Measurements from ENCODE around the gene RERGL. TPM values are rescaled to one million over a fixed set of nuclear protein-coding genes. Genes with fewer than 3 reads are reported as not detected.
A peak's percentile ranks its signal among the peaks of the same experiment; 100 is the strongest.

RERGL gene
- total RNA-seq (2013), result not detected
- polyA plus RNA-seq, result not detected
- not detected in 2 replicates for polyA minus RNA-seq
- total RNA-seq, result 0 to 0.45 (median 0) reads per million in 11 experiments

- Histone ChIP-seq H2AFZ (ENCODE audit: insufficient read depth, low read depth, low read length, poor library complexity, severe bottlenecking) (no peak within 1 kb of the TSS), H3K4me3 (replicated peaks in 1 of 3; ENCODE audit: low read depth in 2 of 3, low read length in 3 of 3) (no peak within 1 kb of the TSS), H3K9me3 (replicated peaks in 1 of 2; ENCODE audit: control insufficient read depth in 1 of 2, insufficient read depth in 1 of 2, low read length in 2 of 2) (peaks cover 0 to 4% of the 10 kb centered on the region in 2 donors), H3K79me2 (ENCODE audit: insufficient read depth, low read length) (no peaks in the 10 kb centered on the region), H3K27me3 (ENCODE audit: control insufficient read depth in 2 of 2, insufficient read depth in 2 of 2, low read length in 2 of 2) (no peaks in the 10 kb centered on the region), H3K27ac (ENCODE audit: low read depth in 1 of 2, low read length in 2 of 2) (no peak within 1 kb of the TSS), H3K4me2 (replicated peaks; ENCODE audit: extremely low read depth, low read length, poor library complexity, severe bottlenecking) (no peak within 1 kb of the TSS), H3K36me3 (replicated peaks in 1 of 2; ENCODE audit: control insufficient read depth in 1 of 2, insufficient read depth in 2 of 2, low read length in 2 of 2) (no peaks in the 10 kb centered on the region), H3K9ac (ENCODE audit: insufficient read depth, low read length, poor library complexity, severe bottlenecking) (no peak within 1 kb of the TSS), H3K4me1 (ENCODE audit: control insufficient read depth in 1 of 2, insufficient read depth in 2 of 2, low read length in 2 of 2) (no peaks in the 10 kb centered on the region), H4K20me1 (ENCODE audit: insufficient read depth, low read length) (no peaks in the 10 kb centered on the region)
- Mint-ChIP-seq H3K27ac (no peak within 1 kb of the TSS), H3K27me3 (ENCODE audit: low read depth in 3 of 3) (peaks cover 0 to 3% (median 1%) of the 10 kb centered on the region in 3 donors), H3K4me1 (no peaks in the 10 kb centered on the region), H3K36me3 (no peaks in the 10 kb centered on the region), H3K4me3 (no peak within 1 kb of the TSS), H3K9me3 (peaks cover 0 to 13% (median 3%) of the 10 kb centered on the region in 7 donors)
- no peak for DNase-seq
- no CpG with 5 or more reads among the region's 1 CpG for WGBS (ENCODE audit: insufficient coverage)
- TF ChIP-seq CTCF (IDR thresholded peaks at IDR 0.05), result no peak
- intact Hi-C loops (cut with micrococcal nuclease), result no loop called here
Observed at GRCh38 chr12:18090093-18090492, at the start of gene RERGL. Gene RERGL, minus strand, starts transcription at chr12:18090193. Its CDS starts 53 bp downstream, at chr12:18090140.

DNA sequence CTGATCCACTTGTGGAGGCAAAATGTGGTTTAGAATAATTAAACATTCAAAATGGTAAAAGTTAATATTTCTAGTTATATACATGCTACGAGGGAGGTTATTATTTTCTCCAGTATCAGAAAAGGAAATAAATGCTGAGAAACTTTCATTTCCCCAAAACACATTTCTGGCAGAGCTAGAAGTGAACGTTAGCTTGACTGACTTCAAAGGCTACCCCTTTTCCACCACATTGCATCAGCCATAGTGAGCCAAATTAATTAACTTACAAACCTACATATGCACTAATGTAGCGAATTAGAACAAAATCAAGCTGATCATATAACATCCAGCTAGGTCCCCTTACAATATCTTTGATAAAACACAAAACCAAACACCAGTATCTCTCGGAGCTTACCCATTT lies 49.3 kb upstream of the RERGL start:
- Mint-ChIP-seq H3K4me1 (peaks cover 20% of the 10 kb centered on the region), H3K27me3 (ENCODE audit: low read depth in 3 of 3) (peaks cover 0 to 3% (median 0%) of the 10 kb centered on the region in 3 donors), H3K27ac (peak overlapping the region in 3 of 7 donors; percentile 3 to 46 (median 14)), H3K36me3 (no peaks in the 10 kb centered on the region), H3K4me3 (no peak overlapping the region), H3K9me3 (peaks cover 0 to 3% (median 0%) of the 10 kb centered on the region in 7 donors)
- Histone ChIP-seq H3K4me2 (replicated peaks; ENCODE audit: extremely low read depth, low read length, poor library complexity, severe bottlenecking) (peak overlapping the region; percentile 30), H3K36me3 (replicated peaks in 1 of 2; ENCODE audit: control insufficient read depth in 1 of 2, insufficient read depth in 2 of 2, low read length in 2 of 2) (no peaks in the 10 kb centered on the region), H3K27ac (ENCODE audit: low read depth in 1 of 2, low read length in 2 of 2) (no peak overlapping the region), H3K27me3 (ENCODE audit: control insufficient read depth in 2 of 2, insufficient read depth in 2 of 2, low read length in 2 of 2) (no peaks in the 10 kb centered on the region), H4K20me1 (ENCODE audit: insufficient read depth, low read length) (no peaks in the 10 kb centered on the region), H2AFZ (ENCODE audit: insufficient read depth, low read depth, low read length, poor library complexity, severe bottlenecking) (peak overlapping the region; percentile 24), H3K9ac (ENCODE audit: insufficient read depth, low read length, poor library complexity, severe bottlenecking) (no peak overlapping the region), H3K9me3 (replicated peaks in 1 of 2; ENCODE audit: control insufficient read depth in 1 of 2, insufficient read depth in 1 of 2, low read length in 2 of 2) (no peaks in the 10 kb centered on the region), H3K79me2 (ENCODE audit: insufficient read depth, low read length) (no peaks in the 10 kb centered on the region), H3K4me1 (ENCODE audit: control insufficient read depth in 1 of 2, insufficient read depth in 2 of 2, low read length in 2 of 2) (peaks cover 12% of the 10 kb centered on the region in 2 donors), H3K4me3 (replicated peaks in 1 of 3; ENCODE audit: low read depth in 2 of 3, low read length in 3 of 3) (peak overlapping the region in 1 of 3 experiments; percentile 29)
- 0% methylated on average over 1 of the region's 4 CpGs for WGBS (ENCODE audit: insufficient coverage)
- TF ChIP-seq CTCF (IDR thresholded peaks at IDR 0.05), result no peak
- DNase-seq, result peak; percentile 5 to 22 (median 7)
- intact Hi-C loops (cut with micrococcal nuclease), result no loop called here
